DMS153 treated with DMSO at 0.1 percent for 48 hours (cell line): ENCODE measurements around the gene KIZ.
"Not testable (repeated sequence)": the region's sequence is repeated elsewhere in the genome, so short reads cannot be mapped to it uniquely, and the experiment has no call there.

Experiments
- DNase-seq: peaks from one replicate; lab custom pipeline; 2025; ENCODE audit not compliant: unreplicated experiment; lab: John Stamatoyannopoulos, UW

Gene KIZ

GRCh38 chr20:21136015-21136732, 10.3 kb downstream of the KIZ start:
- DNase-seq, result no peak

GRCh38 chr20:21137078-21137477, 11.2 kb downstream of the KIZ start:
- no peak for DNase-seq

GRCh38 chr20:21139881-21140566, 14.1 kb downstream of the KIZ start:
- no peak for DNase-seq

GRCh38 chr20:21141825-21142224, 15.9 kb downstream of the KIZ start:
- DNase-seq, result no peak

- DNase-seq, result no peak
Measured at GRCh38 chr20:21143194-21143890, 17.5 kb downstream of the KIZ start.

- no peak for DNase-seq
Measured at GRCh38 chr20:21145424-21145823, 19.5 kb downstream of the KIZ start.

DNA sequence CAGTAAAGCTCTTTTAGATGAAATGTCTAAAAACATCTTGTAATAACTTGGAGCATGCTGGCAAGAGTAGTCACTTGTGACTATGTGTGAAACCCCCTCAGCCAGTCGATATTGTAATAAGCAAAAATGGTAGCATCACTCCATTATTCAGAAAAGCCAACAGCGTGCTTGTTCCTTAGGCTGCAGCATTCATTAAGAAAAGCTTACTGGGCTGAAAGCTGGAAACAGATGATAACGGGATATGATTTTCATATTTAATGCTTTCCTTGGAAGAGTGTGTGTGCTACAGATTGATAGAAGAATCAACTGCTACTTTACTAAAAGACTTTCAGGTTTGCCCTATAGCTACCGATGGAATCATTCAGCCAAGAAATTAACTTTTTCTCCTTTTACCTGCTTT, 20.3 kb downstream of the KIZ start:
- no peak for DNase-seq

DNA sequence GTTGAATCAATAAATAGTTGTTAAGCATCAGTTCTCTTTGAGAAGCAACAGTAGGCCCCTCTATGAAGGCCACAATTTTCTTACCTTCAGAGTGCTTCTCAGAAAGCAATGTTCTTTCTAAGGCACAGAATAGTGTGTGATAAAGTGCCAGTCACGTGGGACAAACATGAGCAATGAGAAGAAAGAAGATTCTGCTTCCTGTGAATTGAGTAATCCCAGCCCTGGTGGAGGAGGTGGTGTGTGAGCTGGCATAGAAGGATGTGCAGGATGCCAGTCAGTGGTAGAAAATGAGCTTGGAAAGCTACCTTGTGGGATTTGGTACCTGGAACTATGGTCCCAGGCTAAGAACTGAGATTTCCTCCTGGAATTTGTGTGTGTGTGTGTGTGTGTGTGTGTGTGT, 21.7 kb downstream of the KIZ start:
- DNase-seq, result no peak

DNA sequence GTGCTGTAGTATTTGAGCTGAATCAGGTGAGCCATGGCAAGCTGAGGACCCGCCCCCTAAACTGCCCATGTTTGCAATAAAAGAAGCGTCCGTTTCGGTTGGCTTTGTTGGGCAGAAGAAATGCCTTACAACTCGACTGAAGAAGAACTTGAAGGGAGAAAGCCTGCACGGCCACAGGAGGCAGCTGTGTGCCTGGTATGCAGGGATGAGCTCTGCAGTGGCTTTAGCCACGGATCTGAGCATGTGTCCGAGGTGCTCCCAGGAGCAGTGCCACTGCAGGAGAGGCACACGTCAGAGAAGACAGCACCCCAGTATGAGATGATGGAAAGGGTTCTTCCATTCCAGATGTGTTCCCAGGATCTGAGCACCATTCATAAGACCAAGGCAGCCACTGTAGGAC, 23.5 kb downstream of the KIZ start:
- no peak for DNase-seq

GRCh38 chr20:21151791-21152190, 25.9 kb downstream of the KIZ start:
- DNase-seq, result no peak

GRCh38 chr20:21154692-21155091, 28.8 kb downstream of the KIZ start:
- DNase-seq, result no peak

GRCh38 chr20:21155268-21155667, 29.4 kb downstream of the KIZ start:
- DNase-seq, result no peak

- no peak for DNase-seq
Measured at GRCh38 chr20:21156266-21156665, 30.4 kb downstream of the KIZ start.

GRCh38 chr20:21157006-21157405, 31.1 kb downstream of the KIZ start:
- no peak for DNase-seq

GRCh38 chr20:21159658-21160380, 33.9 kb downstream of the KIZ start:
- DNase-seq, result no peak

DNA sequence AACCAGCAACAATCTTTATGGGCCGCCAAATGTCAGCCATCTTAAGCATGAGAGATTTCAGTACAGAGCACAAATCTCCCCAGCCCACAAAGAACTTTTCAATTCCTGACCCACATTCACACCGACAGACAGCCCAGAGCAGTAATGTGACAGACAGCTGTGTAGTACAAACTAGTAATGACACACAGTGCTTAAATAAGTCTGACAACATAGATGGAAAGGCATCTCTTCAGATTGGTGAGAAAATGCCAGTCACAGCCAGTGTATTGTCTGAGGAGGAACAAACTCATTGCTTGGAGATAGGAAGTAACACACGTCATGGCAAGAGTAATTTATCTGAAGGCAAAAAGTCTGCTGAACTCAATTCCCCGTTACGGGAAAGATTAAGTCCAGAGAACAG, 36.0 kb downstream of the KIZ start:
- no peak for DNase-seq

DNA sequence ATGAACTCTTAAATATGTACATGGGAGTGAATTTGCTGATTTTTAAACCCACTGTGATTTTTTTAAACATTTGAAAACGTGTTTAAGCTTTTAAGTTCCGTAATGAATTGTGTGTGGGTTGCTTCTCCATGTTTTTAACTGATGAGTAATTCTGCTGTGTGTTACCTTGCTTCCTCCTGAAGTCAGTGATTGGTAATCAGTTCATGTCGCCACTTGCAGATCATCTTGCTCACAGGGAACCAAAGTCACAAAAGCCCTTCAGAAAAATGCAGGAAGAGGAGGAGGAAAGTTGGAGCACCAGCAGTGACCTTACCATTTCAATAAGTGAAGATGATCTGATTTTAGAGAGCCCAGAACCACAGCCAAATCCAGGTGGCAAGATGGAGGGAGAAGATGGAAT, 36.7 kb downstream of the KIZ start:
- no peak for DNase-seq

- no peak for DNase-seq
Measured at GRCh38 chr20:21166801-21167200, 40.9 kb downstream of the KIZ start.

- no peak for DNase-seq
Measured at GRCh38 chr20:21167261-21167660, 41.4 kb downstream of the KIZ start.

DNA sequence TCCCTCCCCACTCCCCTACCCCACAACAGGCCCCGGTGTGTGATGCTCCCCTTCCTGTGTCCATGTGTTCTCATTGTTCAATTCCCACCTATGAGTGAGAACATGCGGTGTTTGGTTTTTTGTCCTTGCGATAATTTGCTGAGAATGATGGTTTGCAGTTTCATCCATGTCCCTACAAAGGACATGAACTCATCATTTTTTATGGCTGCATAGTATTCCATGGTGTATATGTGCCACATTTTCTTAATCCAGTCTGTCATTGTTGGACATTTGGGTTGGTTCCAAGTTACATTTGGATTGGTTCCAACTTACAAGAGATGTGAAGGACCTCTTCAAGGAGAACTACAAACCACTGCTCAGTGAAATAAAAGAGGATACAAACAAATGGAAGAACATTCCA, 42.2 kb downstream of the KIZ start:
- DNase-seq, result not testable (repeated sequence)

- no peak for DNase-seq
Measured at GRCh38 chr20:21172626-21173025, 46.7 kb downstream of the KIZ start.

GRCh38 chr20:21173485-21173884, 47.6 kb downstream of the KIZ start:
- no peak for DNase-seq
